Choroid plexus epithelial cell (primary cell): Measurements from ENCODE around the gene VASH1.

Experiments used
- DNase-seq: peaks from one replicate; pipeline ENCODE4 v3.0.0-alpha.2; 2010; ENCODE audit warnings: low read depth
- H3K4me3 ChIP-seq: 2 replicates; pipeline ENCODE4 v1.5.1; 2011; ENCODE audit warnings: low read depth, mild to moderate bottlenecking, control low read depth, low read length, moderate library complexity
- CTCF ChIP-seq: conservative IDR thresholded peaks from 2 replicates; pipeline ENCODE4 v1.5.1; 2011; ENCODE audit warnings: low read depth, mild to moderate bottlenecking, control low read depth, inconsistent platforms, low read length, moderate library complexity

The VASH1 gene

GRCh38 chr14:76780875-76781647 lies 19.8 kb downstream of the VASH1 start:
- no peak overlapping the region for H3K4me3 ChIP-seq
- DNase-seq: no peak
- TF ChIP-seq CTCF: no peak

DNA sequence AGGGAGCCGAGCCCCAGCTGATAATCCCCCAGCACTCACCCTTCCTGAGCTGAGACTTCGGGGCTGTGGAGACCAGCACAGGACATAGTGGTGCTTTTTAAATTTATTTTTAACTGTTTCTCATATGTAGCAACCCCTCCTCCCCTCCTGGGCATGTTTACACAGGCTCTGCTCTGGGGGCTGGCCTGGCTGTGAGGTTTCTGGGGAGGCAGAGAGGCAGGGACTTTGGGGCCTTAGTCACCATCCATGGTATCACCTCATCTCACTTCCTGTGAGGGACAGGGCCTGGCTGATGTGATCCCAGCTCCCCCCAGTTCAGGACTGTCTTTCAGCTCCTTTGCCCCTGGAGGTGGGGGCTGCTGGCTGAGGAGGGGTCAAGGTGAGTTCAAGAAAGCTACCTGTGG lies 20.4 kb downstream of the VASH1 start:
- no peak for TF ChIP-seq CTCF
- DNase-seq: no peak
- no peak overlapping the region for H3K4me3 ChIP-seq

DNA sequence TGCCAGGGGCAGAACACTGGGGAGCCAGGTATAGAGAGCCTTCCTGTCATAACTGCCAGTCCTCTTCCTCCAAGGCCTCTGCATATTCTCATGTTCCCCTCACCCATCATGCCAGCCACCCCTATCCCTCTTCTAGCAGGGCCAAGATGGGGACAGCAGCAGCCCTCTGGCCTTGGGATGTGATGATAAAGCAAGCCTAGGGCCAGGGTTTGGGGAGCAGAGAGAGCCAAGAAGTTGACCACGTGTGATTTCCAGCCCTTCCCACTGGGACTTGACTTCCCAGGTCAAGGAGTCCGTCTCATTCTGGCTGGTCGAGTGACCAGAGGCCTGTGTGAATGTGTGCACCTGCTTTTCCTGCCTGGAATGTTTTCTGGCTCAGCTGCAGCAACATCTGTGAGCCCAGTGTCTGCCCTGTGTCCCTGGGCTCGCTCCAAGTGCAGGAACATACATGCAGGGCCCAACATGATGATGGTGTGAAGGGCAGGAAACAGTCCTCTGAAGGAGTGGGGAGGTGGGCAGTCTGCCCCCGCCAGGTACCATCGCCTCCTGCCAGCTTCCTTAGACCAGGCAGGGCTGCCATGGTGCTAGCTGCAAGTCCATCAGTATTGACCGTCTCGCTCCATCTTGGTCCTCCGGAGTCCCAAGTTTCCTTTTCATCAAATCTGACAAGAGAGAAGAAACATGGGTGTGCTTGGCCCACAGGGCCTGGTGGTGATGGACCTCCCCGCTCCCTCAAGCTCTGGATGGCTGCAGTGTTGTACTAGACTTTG lies 21.0 kb downstream of the VASH1 start:
- no peak overlapping the region for H3K4me3 ChIP-seq
- no peak for DNase-seq

GRCh38 chr14:76782885-76783566 lies 21.8 kb downstream of the VASH1 start:
- peak; percentile 66 for DNase-seq
- no peak overlapping the region for H3K4me3 ChIP-seq

More for the DNA sequence above, 21.0 kb downstream of the VASH1 start:
- TF ChIP-seq CTCF: no peak

GRCh38 chr14:76784266-76784874 lies 23.1 kb downstream of the VASH1 start:
- no peak for TF ChIP-seq CTCF
- no peak for DNase-seq
- no peak overlapping the region for H3K4me3 ChIP-seq

More at GRCh38 chr14:76782885-76783566, 21.8 kb downstream of the VASH1 start:
- no peak for TF ChIP-seq CTCF

DNA sequence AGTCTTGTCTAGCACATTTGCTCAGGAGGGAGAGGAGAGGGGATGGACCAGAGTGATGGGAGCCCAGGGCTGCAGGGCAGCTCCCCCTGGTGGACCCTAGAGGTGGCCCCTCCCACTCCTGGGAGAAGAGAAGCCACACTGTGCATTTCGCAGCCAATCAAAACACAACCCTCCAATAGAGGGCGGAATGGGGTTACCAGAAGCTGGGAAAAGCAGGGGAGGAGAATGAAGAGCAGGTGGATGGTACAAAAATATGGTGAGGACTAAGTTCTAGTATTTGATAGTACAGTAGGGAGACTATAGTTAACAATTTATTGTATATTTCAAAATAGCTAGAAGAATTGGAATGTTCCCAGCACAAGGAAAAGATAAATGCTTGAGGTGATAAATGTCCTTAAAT lies 23.6 kb downstream of the VASH1 start:
- DNase-seq: peak; percentile 89
- H3K4me3 ChIP-seq: no peak overlapping the region
- TF ChIP-seq CTCF: peak; percentile 99
